Natural killer cell (primary cell): Measurements from ENCODE around the gene SIK3. TPM values are rescaled to one million over a fixed set of nuclear protein-coding genes. Genes with fewer than 3 reads are reported as not detected.
"Not testable (repeated sequence)": the region's sequence is repeated elsewhere in the genome, so short reads cannot be mapped to it uniquely, and the experiment has no call there.

Source experiments
- ATAC-seq, 3 donors: fragments of 150-1000 bp in 2 of 3; fragments of 200-7000 bp in 1 of 3; cut with Tn5 transposase; 1 replicate in 1 of 3; 2 replicates in 2 of 3; pipeline ENCODE4 v1.10.0; 2021; ENCODE audit warnings: mild to moderate bottlenecking in 2 of 3, moderate library complexity in 2 of 3
- DNase-seq, 2 donors: peaks; one replicate each; pipeline versions ENCODE4 v3.0.0 to v3.0.0-alpha.2; 2013 to 2021; ENCODE audit warnings: mixed read lengths in 1 of 2
- H3K27ac ChIP-seq: one replicate; pipeline ENCODE4 v1.5.1; 2013; ENCODE audit warnings: mild to moderate bottlenecking, low read length
- H3K27me3 ChIP-seq: one replicate; pipeline ENCODE4 v1.6.1; 2013; ENCODE audit warnings: low read length; ENCODE audit not compliant: control insufficient read depth, insufficient read depth
- H3K36me3 ChIP-seq: one replicate; pipeline ENCODE4 v1.6.1; 2013; ENCODE audit warnings: low read length; ENCODE audit not compliant: control insufficient read depth, insufficient read depth
- H3K4me1 ChIP-seq: one replicate; pipeline ENCODE4 v1.6.1; 2013; ENCODE audit warnings: low read length; ENCODE audit not compliant: control insufficient read depth, insufficient read depth
- H3K4me3 ChIP-seq: one replicate; pipeline ENCODE4 v1.5.1; 2013; ENCODE audit warnings: low read length
- H3K9me3 ChIP-seq: one replicate; pipeline ENCODE4 v1.6.1; 2013; ENCODE audit warnings: low read length; ENCODE audit not compliant: control insufficient read depth, insufficient read depth
- H3K27ac Mint-ChIP-seq, 2 donors: one replicate each; pipeline ENCODE4 v1.8.0; 2022; ENCODE audit warnings: mild to moderate bottlenecking in 2 of 2, mixed read lengths in 2 of 2, moderate library complexity in 1 of 2
- H3K27me3 Mint-ChIP-seq, 2 donors: one replicate each; pipeline ENCODE4 v1.8.0; 2022; ENCODE audit warnings: low read depth in 2 of 2, mixed read lengths in 2 of 2
- H3K36me3 Mint-ChIP-seq: one replicate; pipeline ENCODE4 v1.8.0; 2022; ENCODE audit warnings: mixed read lengths
- H3K4me1 Mint-ChIP-seq, 2 donors: one replicate each; pipeline ENCODE4 v1.8.0; 2022; ENCODE audit warnings: mixed read lengths in 2 of 2
- H3K4me3 Mint-ChIP-seq: one replicate; pipeline ENCODE4 v1.8.0; 2022; ENCODE audit warnings: mild to moderate bottlenecking, moderate library complexity, mixed read lengths
- H3K9me3 Mint-ChIP-seq, 2 donors: one replicate each; pipeline ENCODE4 v1.8.0; 2022; ENCODE audit warnings: mixed read lengths in 2 of 2
- WGBS: methylation state at CpG from one replicate; pipeline ENCODE4 v1.1.7; 2013; ENCODE audit warnings: missing lambda C conversion rate; ENCODE audit not compliant: insufficient coverage; 5-methylcytosine and 5-hydroxymethylcytosine counted together
- intact Hi-C: fragments of 100-400 bp; cut with micrococcal nuclease; formaldehyde crosslinking; loops from one replicate; pipeline ENCODE4 v1.14.2; 2022
- total RNA-seq, 4 donors: library from RNA; stranded (reverse); fragments of 120-200 nt in 1 of 4; gene quantifications; one replicate each; pipeline versions ENCODE4 v1.2.3 to v1.2.4, GENCODE V29; 2013 to 2022
- TF ChIP-seq, protein P1 (sequence below): fragments of 200-600 bp; IDR thresholded peaks from one replicate; pipeline ENCODE4 v1.8.0; 2022; ENCODE audit warnings: antibody characterized with exemption

Gene SIK3
- total RNA-seq, 3 donors from 2014 or later (not counting 1 experiment from before 2014, with no cell fraction given): 71.6 to 120 (median 119) TPM

DNA sequence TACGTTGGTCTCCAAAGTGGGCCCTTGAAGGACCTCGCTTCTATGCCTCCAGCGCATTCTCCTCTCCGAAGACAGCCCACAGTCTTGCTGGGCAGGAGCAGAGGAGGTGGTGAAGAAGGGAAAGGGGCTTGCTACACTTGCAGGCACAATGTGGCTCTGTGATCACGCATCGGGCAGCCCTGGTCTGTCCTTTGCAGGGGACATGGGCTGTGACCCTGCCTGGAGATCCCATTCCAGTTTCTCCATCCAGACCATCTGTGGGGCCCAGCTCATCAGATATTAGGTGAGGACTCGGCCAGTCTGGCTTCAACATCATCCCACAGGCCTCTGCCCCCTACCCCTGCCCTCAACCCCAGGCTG, 261.6 kb downstream of the SIK3 start:
- Histone ChIP-seq H3K4me3 (no peak overlapping the region), H3K36me3 (no peaks in the 10 kb centered on the region), H3K27me3 (no peaks in the 10 kb centered on the region), H3K27ac (no peak overlapping the region), H3K4me1 (peaks cover 19% of the 10 kb centered on the region), H3K9me3 (no peaks in the 10 kb centered on the region)
- ATAC-seq: no peak
- Mint-ChIP-seq H3K4me3 (no peak overlapping the region), H3K27ac (no peak overlapping the region), H3K4me1 (peaks cover 17 to 18% of the 10 kb centered on the region in 2 donors), H3K36me3 (no peaks in the 10 kb centered on the region), H3K27me3 (no peaks in the 10 kb centered on the region), H3K9me3 (no peaks in the 10 kb centered on the region)
- 95% methylated on average over 7 of the region's 7 CpGs for WGBS
- TF ChIP-seq, protein P1, sequence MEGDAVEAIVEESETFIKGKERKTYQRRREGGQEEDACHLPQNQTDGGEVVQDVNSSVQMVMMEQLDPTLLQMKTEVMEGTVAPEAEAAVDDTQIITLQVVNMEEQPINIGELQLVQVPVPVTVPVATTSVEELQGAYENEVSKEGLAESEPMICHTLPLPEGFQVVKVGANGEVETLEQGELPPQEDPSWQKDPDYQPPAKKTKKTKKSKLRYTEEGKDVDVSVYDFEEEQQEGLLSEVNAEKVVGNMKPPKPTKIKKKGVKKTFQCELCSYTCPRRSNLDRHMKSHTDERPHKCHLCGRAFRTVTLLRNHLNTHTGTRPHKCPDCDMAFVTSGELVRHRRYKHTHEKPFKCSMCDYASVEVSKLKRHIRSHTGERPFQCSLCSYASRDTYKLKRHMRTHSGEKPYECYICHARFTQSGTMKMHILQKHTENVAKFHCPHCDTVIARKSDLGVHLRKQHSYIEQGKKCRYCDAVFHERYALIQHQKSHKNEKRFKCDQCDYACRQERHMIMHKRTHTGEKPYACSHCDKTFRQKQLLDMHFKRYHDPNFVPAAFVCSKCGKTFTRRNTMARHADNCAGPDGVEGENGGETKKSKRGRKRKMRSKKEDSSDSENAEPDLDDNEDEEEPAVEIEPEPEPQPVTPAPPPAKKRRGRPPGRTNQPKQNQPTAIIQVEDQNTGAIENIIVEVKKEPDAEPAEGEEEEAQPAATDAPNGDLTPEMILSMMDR: no peak
- DNase-seq: no peak
- intact Hi-C loops: loop anchor here (1.0 to 5.0 kb wide), 2 partner anchors 45 to 104 kb away; partner anchors contain the start of gene APOA5

DNA sequence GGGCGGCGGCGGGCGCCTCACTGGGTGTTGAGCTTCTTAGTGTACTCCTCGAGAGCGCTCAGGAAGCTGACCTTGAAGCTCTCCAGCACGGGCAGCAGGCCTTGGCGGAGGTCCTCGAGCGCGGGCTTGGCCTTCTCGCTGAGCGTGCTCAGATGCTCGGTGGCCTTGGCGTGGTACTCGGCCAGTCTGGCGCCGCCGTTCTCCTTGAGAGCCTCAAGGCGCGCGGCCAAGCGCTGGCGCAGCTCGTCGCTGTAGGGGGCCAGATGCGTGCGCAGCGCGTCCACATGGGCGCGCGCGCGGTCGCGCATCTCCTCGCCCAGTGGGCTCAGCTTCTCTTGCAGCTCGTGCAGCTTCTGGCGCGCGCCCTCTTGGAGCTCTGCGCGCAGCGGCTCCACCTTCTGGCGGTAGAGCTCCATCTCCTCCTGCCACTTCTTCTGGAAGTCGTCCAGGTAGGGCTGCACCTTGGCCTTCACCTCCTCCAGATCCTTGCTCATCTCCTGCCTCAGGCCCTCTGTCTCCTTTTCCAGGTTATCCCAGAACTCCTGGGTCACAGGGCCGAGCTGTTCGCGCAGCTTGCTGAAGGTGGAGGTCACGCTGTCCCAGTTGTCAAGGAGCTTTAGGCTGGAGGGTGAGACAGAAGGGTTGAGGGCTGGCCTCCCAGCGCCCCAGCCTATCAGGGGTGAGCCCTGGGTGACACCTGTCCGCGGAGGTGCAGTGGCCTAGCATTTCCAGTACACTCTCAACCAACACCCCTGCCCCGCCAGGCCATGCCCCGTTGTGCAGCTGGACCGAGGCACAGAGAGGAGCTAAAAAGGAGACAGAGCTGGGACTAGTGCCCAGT, 262.2 kb downstream of the SIK3 start:
- DNase-seq (peak; percentile 75 to 91), ATAC-seq (peak; percentile 92 to 97 (median 96))
- peak overlapping the region; percentile 84 for H3K4me3 Mint-ChIP-seq
- WGBS: 13% methylated on average over 57 of the region's 57 CpGs
- H3K27me3 Mint-ChIP-seq: peaks cover 0 to 2% of the 10 kb centered on the region in 2 donors
- Histone ChIP-seq H3K27me3 (no peaks in the 10 kb centered on the region), H3K9me3 (no peaks in the 10 kb centered on the region), H3K27ac (peak overlapping the region; percentile 52), H3K4me1 (peaks cover 19% of the 10 kb centered on the region), H3K4me3 (peak overlapping the region; percentile 66), H3K36me3 (no peaks in the 10 kb centered on the region)
- peaks cover 17 to 18% of the 10 kb centered on the region in 2 donors for H3K4me1 Mint-ChIP-seq
- no peaks in the 10 kb centered on the region for H3K9me3 Mint-ChIP-seq
- peak overlapping the region; percentile 46 to 82 for H3K27ac Mint-ChIP-seq
- TF ChIP-seq, protein P1: peak; percentile 63
- H3K36me3 Mint-ChIP-seq: no peaks in the 10 kb centered on the region
- intact Hi-C loops: loop anchor here (1.0 to 5.0 kb wide), 2 partner anchors 45 to 104 kb away; partner anchors contain the start of gene APOA5

DNA sequence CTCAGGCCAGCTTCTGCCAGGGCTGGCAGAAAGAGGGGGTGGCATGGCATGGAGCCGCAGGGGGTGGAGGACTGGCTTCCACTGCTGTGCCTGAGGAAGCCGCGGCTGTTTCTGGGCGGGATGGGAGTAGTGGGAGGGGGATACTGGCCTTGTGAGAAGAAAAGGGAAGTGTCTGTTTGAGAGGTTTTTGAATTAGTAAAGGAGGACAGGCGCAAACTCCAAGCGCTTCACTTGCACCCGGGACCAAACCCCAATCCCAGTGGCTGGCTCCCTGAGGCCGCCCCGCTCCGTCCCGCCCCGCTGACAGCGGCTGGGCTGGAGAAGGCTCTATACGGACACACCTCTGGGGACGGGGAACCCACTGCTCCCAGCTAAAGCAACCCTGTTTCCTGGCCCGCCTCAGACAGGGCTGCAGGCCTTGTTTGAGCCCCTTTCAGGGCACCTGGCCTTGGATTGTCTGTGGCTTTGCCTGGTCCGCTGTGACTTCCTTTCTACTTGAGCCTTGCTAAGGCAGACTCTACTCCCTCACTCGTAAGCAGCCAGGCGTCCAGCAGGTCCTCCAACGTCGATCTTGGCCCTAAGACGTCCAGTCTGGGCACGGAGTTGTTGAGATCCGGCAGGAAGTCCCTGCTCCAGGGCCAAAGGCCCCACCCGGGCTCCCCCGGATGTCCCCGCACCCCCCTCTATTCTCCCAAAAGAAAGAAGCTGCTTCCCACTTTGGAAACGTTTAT, 263.0 kb downstream of the SIK3 start:
- H3K36me3 ChIP-seq: no peaks in the 10 kb centered on the region
- peaks cover 17 to 18% of the 10 kb centered on the region in 2 donors for H3K4me1 Mint-ChIP-seq
- peaks cover 0 to 3% of the 10 kb centered on the region in 2 donors for H3K27me3 Mint-ChIP-seq
- peak overlapping the region; percentile 46 to 82 for H3K27ac Mint-ChIP-seq
- no peaks in the 10 kb centered on the region for H3K36me3 Mint-ChIP-seq
- H3K4me3 Mint-ChIP-seq: peak overlapping the region; percentile 84
- H3K9me3 ChIP-seq: no peaks in the 10 kb centered on the region
- intact Hi-C loops: loop anchor here (5.0 kb wide), 1 partner anchor 103 kb away; no protein-coding TSS in a partner anchor
- H3K27me3 ChIP-seq: no peaks in the 10 kb centered on the region
- H3K4me1 ChIP-seq: peaks cover 19% of the 10 kb centered on the region
- 27% methylated on average over 28 of the region's 28 CpGs for WGBS
- peak in 1 of 2 donors; percentile 26 for DNase-seq
- H3K27ac ChIP-seq: peak overlapping the region; percentile 52
- peak overlapping the region; percentile 66 for H3K4me3 ChIP-seq
- ATAC-seq: peak; percentile 7 to 16 (median 15)
- H3K9me3 Mint-ChIP-seq: no peaks in the 10 kb centered on the region
- TF ChIP-seq, protein P1: no peak

DNA sequence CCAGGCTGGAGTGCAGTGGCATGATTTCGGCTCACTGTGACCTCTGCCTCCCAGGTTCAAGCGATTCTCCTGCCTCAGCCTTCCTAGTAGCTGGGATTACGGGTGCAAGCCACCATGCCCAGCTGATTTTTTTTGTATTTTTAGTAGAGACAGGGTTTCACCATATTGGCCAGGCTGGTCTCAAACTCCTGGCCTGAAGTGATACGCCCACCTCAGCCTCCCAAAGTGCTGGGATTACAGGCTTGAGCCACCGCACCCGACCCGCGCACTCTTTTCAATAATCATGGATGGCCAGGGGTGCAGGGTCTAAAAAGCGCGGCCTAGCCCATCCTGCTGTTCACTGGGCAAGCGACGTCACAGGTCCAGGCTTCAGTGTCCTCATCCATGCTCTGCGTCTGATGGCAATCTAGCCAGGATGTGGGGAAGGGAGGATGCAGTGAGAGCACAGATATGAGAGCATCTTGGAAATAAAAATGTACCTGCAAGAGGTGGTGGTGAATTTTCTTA, 263.6 kb downstream of the SIK3 start:
- H3K4me1 ChIP-seq: peaks cover 19% of the 10 kb centered on the region
- not testable (repeated sequence) for H3K4me3 ChIP-seq, H3K27ac ChIP-seq, H3K36me3 ChIP-seq, H3K36me3 Mint-ChIP-seq, H3K9me3 Mint-ChIP-seq, H3K27me3 ChIP-seq, ATAC-seq, H3K9me3 ChIP-seq, DNase-seq, H3K27me3 Mint-ChIP-seq
- intact Hi-C loops: loop anchor here (5.0 kb wide), 1 partner anchor 102 kb away; no protein-coding TSS in a partner anchor
- peaks cover 17 to 18% of the 10 kb centered on the region in 2 donors for H3K4me1 Mint-ChIP-seq
- peak overlapping the region in 1 of 2 donors; percentile 82 for H3K27ac Mint-ChIP-seq
- 88% methylated on average over 13 of the region's 13 CpGs for WGBS
- peak overlapping the region; percentile 84 for H3K4me3 Mint-ChIP-seq
